Ectodermal cell (in vitro differentiated cells): ENCODE data around the gene ISL2.

ENCODE experiments used
- H3K27ac ChIP-seq: 2 replicates; pipeline ENCODE4 v1.7.0; 2013; ENCODE audit warnings: mild to moderate bottlenecking, low read depth, low read length; ENCODE audit not compliant: insufficient read depth, poor library complexity, severe bottlenecking
- H3K27me3 ChIP-seq: 2 replicates; pipeline ENCODE4 v1.7.0; 2013; ENCODE audit warnings: mild to moderate bottlenecking, low read length; ENCODE audit not compliant: insufficient read depth, control insufficient read depth, poor library complexity, severe bottlenecking
- H3K36me3 ChIP-seq: one replicate; pipeline ENCODE4 v1.7.0; 2013; ENCODE audit warnings: low read length; ENCODE audit not compliant: control insufficient read depth, insufficient read depth
- H3K4me1 ChIP-seq: one replicate; pipeline ENCODE4 v1.7.0; 2013; ENCODE audit warnings: low read length; ENCODE audit not compliant: control insufficient read depth, insufficient read depth
- H3K4me3 ChIP-seq: 2 replicates; pipeline ENCODE4 v1.7.0; 2013; ENCODE audit warnings: low read depth, low read length, control low read depth; ENCODE audit not compliant: insufficient read depth
- H3K9me3 ChIP-seq: 2 replicates; pipeline ENCODE4 v1.7.0; 2013; ENCODE audit warnings: mild to moderate bottlenecking, low read length, moderate library complexity; ENCODE audit not compliant: control insufficient read depth
- WGBS, 2 experiments: methylation state at CpG; one replicate each; pipeline ENCODE4 v1.1.7; 2013; ENCODE audit warnings: missing lambda C conversion rate in 2 of 2; 5-methylcytosine and 5-hydroxymethylcytosine counted together

ISL2 gene

GRCh38 chr15:76391309-76391708 lies 54.7 kb downstream of the ISL2 start:
- Histone ChIP-seq H3K4me3 (no peak overlapping the region), H3K36me3 (no peaks in the 10 kb centered on the region), H3K4me1 (no peaks in the 10 kb centered on the region), H3K9me3 (no peaks in the 10 kb centered on the region), H3K27ac (no peak overlapping the region), H3K27me3 (no peaks in the 10 kb centered on the region)
- WGBS, 2 experiments, result 92 to 98% methylated on average over 3 of the region's 3 CpGs

GRCh38 chr15:76391847-76392246 lies 55.3 kb downstream of the ISL2 start:
- Histone ChIP-seq H3K27ac (no peak overlapping the region), H3K27me3 (no peaks in the 10 kb centered on the region), H3K9me3 (peaks cover 2% of the 10 kb centered on the region), H3K4me3 (no peak overlapping the region), H3K36me3 (no peaks in the 10 kb centered on the region), H3K4me1 (no peaks in the 10 kb centered on the region)
